Nephron (organoid): ENCODE measurements around the gene CYP2S1.
A peak's percentile ranks its signal among the peaks of the same experiment; 100 is the strongest.
"Not testable (repeated sequence)": the region's sequence is repeated elsewhere in the genome, so short reads cannot be mapped to it uniquely, and the experiment has no call there.

Source experiments
- H3K27ac Mint-ChIP-seq, 3 experiments: 2 replicates each; pipeline ENCODE4 v1.8.0; 2020; ENCODE audit warnings: mixed read lengths in 3 of 3, mild to moderate bottlenecking in 2 of 3, moderate library complexity in 1 of 3
- H3K27me3 Mint-ChIP-seq: 2 replicates; pipeline ENCODE4 v1.8.0; 2021; ENCODE audit warnings: low read depth, mild to moderate bottlenecking, moderate library complexity, mixed read lengths
- H3K36me3 Mint-ChIP-seq: 2 replicates; pipeline ENCODE4 v1.8.0; 2020; ENCODE audit warnings: low read depth, mixed read lengths
- H3K4me1 Mint-ChIP-seq: 2 replicates; pipeline ENCODE4 v1.8.0; 2020; ENCODE audit warnings: mixed read lengths
- H3K4me3 Mint-ChIP-seq, 3 experiments: 2 replicates each; pipeline ENCODE4 v1.8.0; 2020; ENCODE audit warnings: mild to moderate bottlenecking in 3 of 3, mixed read lengths in 3 of 3, moderate library complexity in 2 of 3
- H3K9me3 Mint-ChIP-seq: 2 replicates; pipeline ENCODE4 v1.8.0; 2020; ENCODE audit warnings: mixed read lengths
- CTCF ChIP-seq, 3 experiments: fragments of 200-600 bp; sonication (generic); IDR thresholded peaks; one replicate each; pipeline ENCODE4 v1.5.0; 2021; ENCODE audit warnings: antibody characterized with exemption in 3 of 3; ENCODE audit not compliant: unreplicated experiment in 3 of 3

Gene CYP2S1

GRCh38 chr19:41226874-41227390 lies 33.9 kb downstream of the CYP2S1 start:
- Mint-ChIP-seq H3K36me3 (peaks cover 10% of the 10 kb centered on the region), H3K9me3 (no peaks in the 10 kb centered on the region), H3K4me3 (peak overlapping the region; percentile 77 to 84 (median 84)), H3K27ac (peak overlapping the region; percentile 93 to 97 (median 97)), H3K4me1 (peaks cover 35% of the 10 kb centered on the region), H3K27me3 (peaks cover 4% of the 10 kb centered on the region)
- no peak for TF ChIP-seq CTCF (IDR thresholded peaks at IDR 0.05; ENCODE audit: unreplicated experiment in 3 of 3)

- Mint-ChIP-seq H3K9me3 (no peaks in the 10 kb centered on the region), H3K4me1 (peaks cover 24% of the 10 kb centered on the region), H3K27ac (peak overlapping the region in 1 of 3 experiments; percentile 61), H3K36me3 (peaks cover 5% of the 10 kb centered on the region), H3K4me3 (no peak overlapping the region), H3K27me3 (no peaks in the 10 kb centered on the region)
- no peak for TF ChIP-seq CTCF (IDR thresholded peaks at IDR 0.05; ENCODE audit: unreplicated experiment in 3 of 3)
These were observed 35.5 kb downstream of the CYP2S1 start for GRCh38 chr19:41228486-41228885.

- H3K27me3 Mint-ChIP-seq, H3K9me3 Mint-ChIP-seq, H3K36me3 Mint-ChIP-seq, H3K27ac Mint-ChIP-seq, H3K4me3 Mint-ChIP-seq: not testable (repeated sequence)
- H3K4me1 Mint-ChIP-seq: peaks cover 16% of the 10 kb centered on the region
These were observed 36.3 kb downstream of the CYP2S1 start for GRCh38 chr19:41229338-41229737.

GRCh38 chr19:41230067-41230857 lies 37.2 kb downstream of the CYP2S1 start:
- H3K27ac Mint-ChIP-seq: no peak overlapping the region
- H3K36me3 Mint-ChIP-seq: no peaks in the 10 kb centered on the region
- H3K9me3 Mint-ChIP-seq: no peaks in the 10 kb centered on the region
- H3K27me3 Mint-ChIP-seq: no peaks in the 10 kb centered on the region
- H3K4me3 Mint-ChIP-seq: no peak overlapping the region
- TF ChIP-seq CTCF (IDR thresholded peaks at IDR 0.05; ENCODE audit: unreplicated experiment in 3 of 3): no peak
- peaks cover 11% of the 10 kb centered on the region for H3K4me1 Mint-ChIP-seq

GRCh38 chr19:41232686-41233085 lies 39.7 kb downstream of the CYP2S1 start:
- no peak for TF ChIP-seq CTCF (IDR thresholded peaks at IDR 0.05; ENCODE audit: unreplicated experiment in 3 of 3)
- Mint-ChIP-seq H3K9me3 (no peaks in the 10 kb centered on the region), H3K4me1 (no peaks in the 10 kb centered on the region), H3K4me3 (no peak overlapping the region), H3K27me3 (no peaks in the 10 kb centered on the region), H3K27ac (no peak overlapping the region), H3K36me3 (peaks cover 5% of the 10 kb centered on the region)

GRCh38 chr19:41233748-41234240 lies 40.8 kb downstream of the CYP2S1 start:
- Mint-ChIP-seq H3K27me3 (no peaks in the 10 kb centered on the region), H3K27ac (no peak overlapping the region)

More at GRCh38 chr19:41233748-41234240, 40.8 kb downstream of the CYP2S1 start:
- Mint-ChIP-seq H3K4me3 (no peak overlapping the region), H3K9me3 (no peaks in the 10 kb centered on the region), H3K36me3 (peaks cover 9% of the 10 kb centered on the region), H3K4me1 (no peaks in the 10 kb centered on the region)
- TF ChIP-seq CTCF (IDR thresholded peaks at IDR 0.05; ENCODE audit: unreplicated experiment in 3 of 3): no peak
